ENCODE measurements around the gene SLC32A1. TPM values are rescaled to one million over a fixed set of nuclear protein-coding genes. Genes with fewer than 3 reads are reported as not detected.

The SLC32A1 gene
- total RNA-seq, 2 experiments from 2014 or later, result not detected

GRCh38 chr20:38757145-38757775 is 33.0 kb downstream of the SLC32A1 start:
- H3K27me3 Mint-ChIP-seq, result no peaks in the 10 kb centered on the region
- peaks cover 30% of the 10 kb centered on the region for H3K36me3 Mint-ChIP-seq
- peaks cover 3% of the 10 kb centered on the region for H3K4me1 Mint-ChIP-seq
- no peak overlapping the region for H3K27ac Mint-ChIP-seq
- no peak overlapping the region for H3K4me3 Mint-ChIP-seq
- DNase-seq, result no peak
- no peaks in the 10 kb centered on the region for H3K9me3 Mint-ChIP-seq

- Mint-ChIP-seq H3K4me1 (peaks cover 8% of the 10 kb centered on the region), H3K27me3 (no peaks in the 10 kb centered on the region), H3K27ac (no peak overlapping the region), H3K9me3 (no peaks in the 10 kb centered on the region), H3K4me3 (no peak overlapping the region), H3K36me3 (peaks cover 33% of the 10 kb centered on the region)
- no peak for DNase-seq
Measured at GRCh38 chr20:38759106-38759505, 34.8 kb downstream of the SLC32A1 start.

DNA sequence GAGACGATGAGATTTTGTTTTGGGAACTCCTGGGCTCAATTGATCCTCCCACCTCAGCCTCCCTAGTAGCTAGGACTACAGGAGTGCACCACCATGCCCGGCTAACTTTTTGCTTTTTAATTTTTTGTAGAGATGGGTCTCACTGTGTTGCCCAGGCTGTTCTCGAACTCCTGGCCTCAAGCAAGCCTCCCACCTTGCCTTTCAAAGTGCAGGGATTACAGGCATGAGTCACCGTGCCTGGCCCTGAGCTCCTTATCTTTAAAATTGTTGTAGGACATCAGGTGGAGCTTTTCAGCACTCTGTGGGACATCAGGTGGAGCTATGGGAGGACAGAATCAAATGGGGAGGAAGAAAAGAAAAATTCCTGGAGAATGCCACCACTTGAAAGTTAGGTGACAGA is 36.7 kb downstream of the SLC32A1 start:
- H3K9me3 Mint-ChIP-seq, result no peaks in the 10 kb centered on the region
- H3K4me3 Mint-ChIP-seq, result no peak overlapping the region
- H3K36me3 Mint-ChIP-seq, result peaks cover 25% of the 10 kb centered on the region
- no peaks in the 10 kb centered on the region for H3K27me3 Mint-ChIP-seq
- DNase-seq, result no peak
- peaks cover 15% of the 10 kb centered on the region for H3K4me1 Mint-ChIP-seq
- no peak overlapping the region for H3K27ac Mint-ChIP-seq

- H3K4me3 Mint-ChIP-seq, result no peak overlapping the region
- peaks cover 23% of the 10 kb centered on the region for H3K36me3 Mint-ChIP-seq
- H3K27ac Mint-ChIP-seq, result no peak overlapping the region
- H3K9me3 Mint-ChIP-seq, result no peaks in the 10 kb centered on the region
- no peak for DNase-seq
- H3K27me3 Mint-ChIP-seq, result no peaks in the 10 kb centered on the region
- peaks cover 15% of the 10 kb centered on the region for H3K4me1 Mint-ChIP-seq
Measured at GRCh38 chr20:38762174-38762573, 37.9 kb downstream of the SLC32A1 start.

GRCh38 chr20:38763616-38764015 is 39.3 kb downstream of the SLC32A1 start:
- no peak for DNase-seq
- Mint-ChIP-seq H3K4me1 (peaks cover 15% of the 10 kb centered on the region), H3K9me3 (no peaks in the 10 kb centered on the region), H3K36me3 (peaks cover 20% of the 10 kb centered on the region), H3K4me3 (no peak overlapping the region), H3K27me3 (no peaks in the 10 kb centered on the region), H3K27ac (no peak overlapping the region)

DNA sequence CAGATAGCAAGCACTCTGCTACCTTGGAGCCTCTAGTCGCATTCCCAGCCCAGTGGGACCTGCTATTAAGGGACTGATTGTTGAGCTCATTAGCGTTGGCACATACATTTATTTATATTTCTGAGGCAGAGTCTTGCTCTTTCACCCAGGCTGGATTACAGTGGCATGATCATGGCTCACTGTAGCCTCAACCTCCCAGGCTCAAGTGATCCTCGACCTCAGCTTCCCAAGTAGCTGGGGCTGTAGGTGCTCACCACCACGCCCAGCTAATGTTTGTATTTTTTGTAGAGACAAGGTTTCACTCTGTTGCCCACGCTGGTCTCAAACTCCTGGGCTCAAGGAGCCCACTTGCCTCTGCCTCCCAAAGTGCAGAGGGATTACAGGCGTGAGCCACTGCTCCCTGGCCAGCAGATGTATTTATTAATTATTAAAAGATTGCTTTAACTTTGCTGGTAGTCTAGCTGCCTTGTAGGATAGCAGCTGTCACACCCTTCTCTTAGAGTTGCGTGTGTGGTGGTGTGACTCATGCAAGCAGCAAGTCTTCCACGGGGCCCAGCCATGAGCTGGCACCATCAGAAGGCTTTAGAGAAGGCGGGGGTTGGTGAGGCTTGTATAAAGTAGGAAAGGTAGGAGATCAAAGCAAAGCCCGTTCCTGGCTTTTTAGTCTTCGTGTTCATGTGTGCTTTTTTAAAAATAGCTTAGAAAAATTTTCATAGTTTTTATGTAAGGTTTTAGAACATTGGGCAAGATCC is 40.5 kb downstream of the SLC32A1 start:
- Mint-ChIP-seq H3K9me3 (no peaks in the 10 kb centered on the region), H3K4me3 (no peak overlapping the region), H3K36me3 (peaks cover 20% of the 10 kb centered on the region), H3K4me1 (peaks cover 15% of the 10 kb centered on the region), H3K27ac (no peak overlapping the region), H3K27me3 (no peaks in the 10 kb centered on the region)
- peak; percentile 37 for DNase-seq

DNA sequence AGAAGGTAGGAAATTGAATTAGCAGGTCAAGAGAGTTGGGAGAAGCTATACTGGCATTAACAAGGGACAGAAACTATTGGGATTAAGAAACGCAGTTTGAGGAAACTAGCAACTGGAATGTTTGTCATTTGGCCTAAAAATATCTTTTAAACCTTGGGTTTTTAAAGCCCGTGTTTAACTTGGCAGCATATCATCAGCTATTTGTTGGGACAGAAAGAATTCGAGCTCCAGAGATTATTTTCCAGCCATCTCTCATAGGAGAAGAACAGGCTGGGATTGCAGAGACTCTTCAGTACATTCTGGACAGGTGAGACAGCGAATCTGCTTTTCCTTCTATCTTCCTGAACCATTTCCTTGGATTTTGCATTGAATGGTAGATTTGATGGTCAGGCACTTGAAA is 41.8 kb downstream of the SLC32A1 start:
- Mint-ChIP-seq H3K4me1 (peaks cover 15% of the 10 kb centered on the region), H3K9me3 (no peaks in the 10 kb centered on the region), H3K4me3 (no peak overlapping the region), H3K36me3 (peaks cover 16% of the 10 kb centered on the region), H3K27ac (no peak overlapping the region), H3K27me3 (no peaks in the 10 kb centered on the region)
- no peak for DNase-seq

DNA sequence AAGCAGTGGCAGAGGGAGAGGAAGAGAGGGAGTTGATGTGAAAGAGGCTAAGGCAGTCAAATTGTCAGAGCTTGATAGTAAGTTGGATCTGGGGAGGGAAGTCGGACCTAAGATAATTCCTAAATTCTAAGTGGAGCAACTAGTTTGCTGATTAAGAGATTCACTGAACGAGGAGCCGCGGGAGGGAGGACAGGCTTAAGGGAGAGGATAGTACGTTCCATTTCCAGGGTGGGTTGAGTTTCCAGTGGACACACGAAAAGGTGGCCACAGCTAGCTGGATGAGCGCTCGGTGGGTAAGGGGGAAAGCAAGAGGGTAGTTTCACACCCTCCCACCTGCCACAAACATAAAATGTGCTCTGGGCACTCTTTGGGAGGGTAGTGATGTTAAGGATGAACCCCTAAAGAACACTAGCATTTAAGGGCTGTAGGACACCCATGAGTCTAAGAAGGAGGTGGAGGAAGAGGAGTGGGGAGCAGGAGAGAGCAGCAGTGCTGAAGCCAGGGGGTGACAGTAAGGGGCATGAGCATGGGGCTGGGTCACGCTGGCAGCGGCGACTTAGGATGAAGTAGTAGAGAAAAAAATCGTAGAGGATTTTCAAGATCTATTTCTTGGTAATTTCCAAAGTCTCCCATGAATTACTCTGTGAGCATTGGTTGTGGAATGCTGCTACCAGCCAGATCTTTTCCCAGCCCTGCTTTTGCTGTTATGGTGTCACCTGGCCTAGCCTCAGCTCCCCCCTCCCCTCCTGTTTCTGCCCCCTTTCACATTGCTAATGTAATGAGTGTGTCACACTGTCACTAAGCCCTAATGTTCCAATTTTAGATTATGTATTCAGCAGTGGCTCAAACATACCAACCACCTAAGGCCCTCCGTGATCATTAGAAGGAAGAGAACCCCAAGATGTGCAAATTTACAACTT is 45.4 kb downstream of the SLC32A1 start:
- H3K36me3 Mint-ChIP-seq, result peaks cover 25% of the 10 kb centered on the region
- no peaks in the 10 kb centered on the region for H3K9me3 Mint-ChIP-seq
- H3K27me3 Mint-ChIP-seq, result no peaks in the 10 kb centered on the region
- H3K4me1 Mint-ChIP-seq, result peaks cover 3% of the 10 kb centered on the region
- H3K4me3 Mint-ChIP-seq, result no peak overlapping the region
- H3K27ac Mint-ChIP-seq, result no peak overlapping the region
- no peak for DNase-seq

DNA sequence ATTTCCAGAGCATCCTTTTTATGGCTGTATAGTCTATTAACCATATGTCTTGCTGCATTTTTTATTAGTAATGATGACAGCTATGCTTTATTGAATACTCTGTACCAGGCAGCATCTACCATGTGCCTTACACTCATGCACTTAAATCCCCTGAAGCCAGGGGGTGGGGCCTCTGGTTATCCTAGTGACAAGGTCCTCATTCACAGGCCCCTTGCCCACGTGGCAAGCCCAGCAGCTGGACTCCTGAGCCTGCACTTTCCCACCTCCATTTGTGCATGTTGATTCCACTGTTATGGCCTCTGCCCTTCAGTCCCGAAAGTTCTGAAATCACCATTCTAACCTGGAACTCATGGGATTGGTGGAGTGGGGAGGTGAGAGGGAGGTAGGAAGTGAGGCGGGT is 46.3 kb downstream of the SLC32A1 start:
- Mint-ChIP-seq H3K36me3 (peaks cover 30% of the 10 kb centered on the region), H3K27ac (no peak overlapping the region), H3K27me3 (no peaks in the 10 kb centered on the region), H3K9me3 (no peaks in the 10 kb centered on the region), H3K4me3 (no peak overlapping the region), H3K4me1 (no peaks in the 10 kb centered on the region)
- no peak for DNase-seq

DNA sequence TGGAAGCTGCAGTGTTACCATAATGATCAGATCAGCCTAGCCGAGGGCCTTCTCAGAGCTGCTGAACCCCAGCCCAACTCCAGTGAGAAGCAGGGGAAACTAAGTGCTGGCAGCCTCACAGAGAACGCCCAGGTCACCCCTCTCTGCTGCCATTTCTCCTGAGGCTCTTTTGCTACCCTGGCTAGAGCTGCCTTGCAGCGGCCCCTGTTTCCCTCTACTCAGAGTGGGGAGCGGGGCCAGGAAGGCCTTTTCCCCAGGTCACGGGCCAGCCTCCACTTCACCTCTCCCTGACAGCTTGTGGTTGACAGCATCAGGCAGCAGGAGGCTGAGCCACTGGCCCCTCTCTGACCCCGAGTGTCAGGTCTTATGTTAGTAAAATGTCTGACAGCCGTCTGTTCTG is 46.7 kb downstream of the SLC32A1 start:
- no peak overlapping the region for H3K4me3 Mint-ChIP-seq
- H3K4me1 Mint-ChIP-seq, result no peaks in the 10 kb centered on the region
- no peaks in the 10 kb centered on the region for H3K9me3 Mint-ChIP-seq
- peaks cover 30% of the 10 kb centered on the region for H3K36me3 Mint-ChIP-seq
- no peak for DNase-seq
- H3K27me3 Mint-ChIP-seq, result no peaks in the 10 kb centered on the region
- H3K27ac Mint-ChIP-seq, result no peak overlapping the region

GRCh38 chr20:38771621-38772020 is 47.3 kb downstream of the SLC32A1 start:
- H3K36me3 Mint-ChIP-seq, result peaks cover 27% of the 10 kb centered on the region
- H3K27me3 Mint-ChIP-seq, result no peaks in the 10 kb centered on the region
- no peaks in the 10 kb centered on the region for H3K9me3 Mint-ChIP-seq
- no peak for DNase-seq
- no peak overlapping the region for H3K4me3 Mint-ChIP-seq
- no peaks in the 10 kb centered on the region for H3K4me1 Mint-ChIP-seq
- H3K27ac Mint-ChIP-seq, result no peak overlapping the region

GRCh38 chr20:38774167-38774566 is 49.9 kb downstream of the SLC32A1 start:
- Mint-ChIP-seq H3K4me1 (no peaks in the 10 kb centered on the region), H3K9me3 (no peaks in the 10 kb centered on the region), H3K27ac (no peak overlapping the region), H3K4me3 (no peak overlapping the region), H3K36me3 (peaks cover 29% of the 10 kb centered on the region), H3K27me3 (no peaks in the 10 kb centered on the region)
- DNase-seq, result no peak

DNA sequence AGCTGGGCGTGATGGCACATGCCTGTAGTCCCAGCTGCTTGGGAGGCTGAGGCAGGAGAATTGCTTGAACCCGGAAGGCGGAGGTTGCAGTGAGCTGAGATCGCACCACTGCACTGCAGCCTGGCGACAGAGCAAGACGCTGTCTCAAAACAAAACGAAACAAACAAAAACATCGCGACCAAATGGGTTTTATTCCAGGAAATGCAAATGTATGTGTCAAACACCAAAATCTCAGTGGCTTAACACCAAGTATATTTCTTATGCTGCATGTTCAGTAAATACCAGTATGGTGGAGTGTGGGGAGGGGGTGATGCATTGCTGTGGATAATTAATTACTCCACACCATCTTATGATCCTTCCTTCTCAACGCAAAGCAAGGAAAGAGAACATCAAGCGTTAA is 52.1 kb downstream of the SLC32A1 start:
- DNase-seq, result no peak
- H3K4me3 Mint-ChIP-seq, result no peak overlapping the region
- H3K27me3 Mint-ChIP-seq, result no peaks in the 10 kb centered on the region
- H3K9me3 Mint-ChIP-seq, result no peaks in the 10 kb centered on the region
- no peak overlapping the region for H3K27ac Mint-ChIP-seq
- peaks cover 27% of the 10 kb centered on the region for H3K36me3 Mint-ChIP-seq
- H3K4me1 Mint-ChIP-seq, result peaks cover 7% of the 10 kb centered on the region
